ENCODE measurements around the gene PCDH9.

DNA sequence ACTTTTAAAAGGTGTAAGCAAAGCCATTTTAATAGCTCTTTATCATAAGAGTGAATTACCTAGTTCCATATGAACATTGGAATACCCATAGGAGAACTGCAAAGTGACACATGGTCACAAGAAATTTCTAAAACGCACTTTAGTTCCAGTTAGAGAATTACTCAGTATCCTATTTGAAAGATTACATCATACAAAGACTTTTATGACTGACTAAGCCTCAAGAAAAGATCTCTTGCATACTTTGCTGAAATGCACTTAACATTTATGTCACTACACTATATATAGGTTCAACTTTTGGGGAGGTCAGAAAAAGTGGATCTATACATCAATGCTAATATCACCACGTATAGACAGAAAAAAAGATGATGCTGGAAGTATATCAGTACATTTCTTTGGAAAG is 7.1 kb downstream of the PCDH9 start:
- TF ChIP-seq EZH2 (IDR thresholded peaks at IDR 0.05; ENCODE audit: borderline replicate concordance, low read depth, low read length, poor library complexity, severe bottlenecking) = no peak
- TF ChIP-seq, protein P1, sequence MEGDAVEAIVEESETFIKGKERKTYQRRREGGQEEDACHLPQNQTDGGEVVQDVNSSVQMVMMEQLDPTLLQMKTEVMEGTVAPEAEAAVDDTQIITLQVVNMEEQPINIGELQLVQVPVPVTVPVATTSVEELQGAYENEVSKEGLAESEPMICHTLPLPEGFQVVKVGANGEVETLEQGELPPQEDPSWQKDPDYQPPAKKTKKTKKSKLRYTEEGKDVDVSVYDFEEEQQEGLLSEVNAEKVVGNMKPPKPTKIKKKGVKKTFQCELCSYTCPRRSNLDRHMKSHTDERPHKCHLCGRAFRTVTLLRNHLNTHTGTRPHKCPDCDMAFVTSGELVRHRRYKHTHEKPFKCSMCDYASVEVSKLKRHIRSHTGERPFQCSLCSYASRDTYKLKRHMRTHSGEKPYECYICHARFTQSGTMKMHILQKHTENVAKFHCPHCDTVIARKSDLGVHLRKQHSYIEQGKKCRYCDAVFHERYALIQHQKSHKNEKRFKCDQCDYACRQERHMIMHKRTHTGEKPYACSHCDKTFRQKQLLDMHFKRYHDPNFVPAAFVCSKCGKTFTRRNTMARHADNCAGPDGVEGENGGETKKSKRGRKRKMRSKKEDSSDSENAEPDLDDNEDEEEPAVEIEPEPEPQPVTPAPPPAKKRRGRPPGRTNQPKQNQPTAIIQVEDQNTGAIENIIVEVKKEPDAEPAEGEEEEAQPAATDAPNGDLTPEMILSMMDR (conservative IDR thresholded peaks at IDR 0.05; ENCODE audit: low read depth, low read length) = no peak

Measured in A673 (cell line).